Right lobe of liver (tissue), 4 donors: ENCODE data around the gene GKN1.

Source experiments
- CTCF ChIP-seq, 4 donors: fragments of 200-600 bp in 3 of 4; fragments of 450-650 bp in 1 of 4; IDR thresholded peaks; one replicate each; pipeline versions ENCODE4 v1.5.1 to v1.8.0; 2016 to 2022; ENCODE audit warnings: antibody characterized with exemption in 4 of 4, mild to moderate bottlenecking in 2 of 4
- POLR2A ChIP-seq: fragments of 450-650 bp; IDR thresholded peaks from one replicate; pipeline ENCODE4 v1.6.1; 2017; ENCODE audit warnings: antibody characterized with exemption, mild to moderate bottlenecking
- donor health status: DM: no; HTN: no; CAD: no.
- donor health status: DM: no; HTN: no; CAD: no.
- donor health status: DM: no; HTN: yes; CAD: no.

- TF ChIP-seq CTCF (IDR thresholded peaks at IDR 0.05) (no peak), POLR2A (no peak)
Observed at GRCh38 chr2:68974251-68974650, at the start of gene GKN1.
